ENCODE data around the gene MAP2K7. TPM values are rescaled to one million over a fixed set of nuclear protein-coding genes. Genes with fewer than 3 reads are reported as not detected.

The MAP2K7 gene
- total RNA-seq, 1 experiment from 2014 or later, result 39.4 TPM

GRCh38 chr19:7917267-7918061 lies 13.8 kb downstream of the MAP2K7 start (continued):
- no peak for TF ChIP-seq ZNF416 (CRISPR knock-in tag; IDR thresholded peaks at IDR 0.05)
- TF ChIP-seq MAX (CRISPR knock-in tag; IDR thresholded peaks at IDR 0.05), result peak; percentile 63; the same call in 1 of the 2 replicates
- no peak for TF ChIP-seq JAZF1 (CRISPR knock-in tag; IDR thresholded peaks at IDR 0.05)
- no peak for TF ChIP-seq CDX4 (CRISPR knock-in tag; IDR thresholded peaks at IDR 0.05; ENCODE audit: borderline replicate concordance)
- TF ChIP-seq FOXP1 (CRISPR knock-in tag; IDR thresholded peaks at IDR 0.05; ENCODE audit: borderline replicate concordance), result no peak; the same call in 1 of the 2 replicates
- no peak for TF ChIP-seq ZNF532 (CRISPR knock-in tag; IDR thresholded peaks at IDR 0.05; ENCODE audit: borderline replicate concordance)
- no peak for TF ChIP-seq ZNF317 (CRISPR knock-in tag; IDR thresholded peaks at IDR 0.05; ENCODE audit: borderline replicate concordance, low read depth)
- no peak for TF ChIP-seq GRHL2 (CRISPR knock-in tag; IDR thresholded peaks at IDR 0.05; ENCODE audit: insufficient replicate concordance, severe bottlenecking)
- TF ChIP-seq ZNF671 (CRISPR knock-in tag; IDR thresholded peaks at IDR 0.05), result no peak
- TF ChIP-seq CBFB (CRISPR knock-in tag; IDR thresholded peaks at IDR 0.05; ENCODE audit: low read depth), result no peak; the same call in 1 of the 2 replicates
- no peak for TF ChIP-seq ESRRA (CRISPR knock-in tag; IDR thresholded peaks at IDR 0.05; ENCODE audit: borderline replicate concordance)
- no peak for TF ChIP-seq IRF2 (CRISPR knock-in tag; IDR thresholded peaks at IDR 0.05; ENCODE audit: borderline replicate concordance, low read depth)
- TF ChIP-seq PRRX2 (CRISPR knock-in tag; IDR thresholded peaks at IDR 0.05), result no peak
- 0 out of 2 replicates have a peak, but pooled peaks have one; percentile 25 for TF ChIP-seq NR3C1 (CRISPR knock-in tag; conservative IDR thresholded peaks at IDR 0.05; ENCODE audit: low read depth)
- no peak for TF ChIP-seq RELA (CRISPR knock-in tag; IDR thresholded peaks at IDR 0.05; ENCODE audit: borderline replicate concordance)
- no peak; the same call in 1 of the 2 replicates for TF ChIP-seq ARID4B (CRISPR knock-in tag; IDR thresholded peaks at IDR 0.05; ENCODE audit: borderline replicate concordance)
- no peak for TF ChIP-seq TP53 (CRISPR knock-in tag; IDR thresholded peaks at IDR 0.05)
- no peak for TF ChIP-seq PRDM15 (CRISPR knock-in tag; IDR thresholded peaks at IDR 0.05)
- TF ChIP-seq NFATC4 (CRISPR knock-in tag; IDR thresholded peaks at IDR 0.05), result no peak
- TF ChIP-seq IRF1 (CRISPR knock-in tag; IDR thresholded peaks at IDR 0.05), result no peak
- no peak for TF ChIP-seq CREB1 (CRISPR knock-in tag; IDR thresholded peaks at IDR 0.05)
- no peak for TF ChIP-seq ZNF219 (CRISPR knock-in tag; IDR thresholded peaks at IDR 0.05; ENCODE audit: borderline replicate concordance)
- TF ChIP-seq TCF7 (CRISPR knock-in tag; IDR thresholded peaks at IDR 0.05; ENCODE audit: low read depth), result no peak
